Measurements from ENCODE around the gene CEP41.

DNA sequence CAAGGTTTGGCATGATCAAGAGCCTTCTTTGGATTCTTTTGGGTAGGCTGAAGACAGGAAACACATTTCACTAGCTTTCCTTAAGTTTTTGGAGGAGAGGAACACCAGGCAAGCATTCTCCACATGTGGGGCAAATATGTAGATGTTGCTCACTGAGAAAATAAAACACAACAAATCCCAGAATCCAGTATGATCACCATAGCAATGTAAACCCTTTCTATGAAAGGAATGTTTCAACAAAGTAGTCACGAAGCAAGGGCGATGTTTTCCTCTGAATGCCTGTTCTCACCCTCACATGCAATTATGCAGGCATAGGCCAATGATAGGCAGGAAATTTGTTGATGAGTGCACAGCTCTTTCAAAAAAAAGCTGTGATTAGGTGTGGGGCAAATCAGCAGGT is 20.5 kb upstream of the CEP41 start:
- no peak for TF ChIP-seq POLR2A (IDR thresholded peaks at IDR 0.05; ENCODE audit: low read depth, low read length)
- no peak for TF ChIP-seq CTCF (IDR thresholded peaks at IDR 0.05; ENCODE audit: extremely low read depth in 1 of 2, insufficient read depth in 1 of 2, low read depth in 1 of 2, low read length in 2 of 2)

Data from endothelial cell of umbilical vein (primary cell).